ENCODE results near the gene AP5Z1. TPM values are rescaled to one million over a fixed set of nuclear protein-coding genes. Genes with fewer than 3 reads are reported as not detected.
A peak's percentile ranks its signal among the peaks of the same experiment; 100 is the strongest.

The AP5Z1 gene
- total RNA-seq, 4 donors from 2014 or later = 13.0 to 33.9 (median 26.8) TPM

- ATAC-seq = no peak
- Histone ChIP-seq H3K27me3 (no peaks in the 10 kb centered on the region), H3K4me1 (peaks cover 0 to 55% (median 6%) of the 10 kb centered on the region in 3 donors), H3K36me3 (peaks cover 0 to 14% of the 10 kb centered on the region in 2 donors), H3K27ac (no peak overlapping the region), H3K4me3 (no peak overlapping the region), H3K9me3 (no peaks in the 10 kb centered on the region)
- 72 to 95% methylated on average over 6 to 8 of the region's 23 CpGs for WGBS, 2 donors (ENCODE audit: low coverage in 1 of 2)
- TF ChIP-seq POLR2AphosphoS5 (IDR thresholded peaks at IDR 0.05) (no peak), EP300 (IDR thresholded peaks at IDR 0.05) (no peak), CTCF (IDR thresholded peaks at IDR 0.05) (no peak)
These were observed 40.7 kb upstream of the AP5Z1 start for GRCh38 chr7:4734587-4735345.

GRCh38 chr7:4737300-4737699, 38.1 kb upstream of the AP5Z1 start:
- ATAC-seq = no peak

GRCh38 chr7:4738711-4739527, 36.5 kb upstream of the AP5Z1 start:
- H3K27ac ChIP-seq = peak overlapping the region; percentile 16 to 68 (median 51)
- H3K36me3 ChIP-seq = peaks cover 0 to 29% of the 10 kb centered on the region in 2 donors
- peak overlapping the region; percentile 4 to 32 for H3K4me3 ChIP-seq
- peaks cover 0 to 45% (median 10%) of the 10 kb centered on the region in 3 donors for H3K4me1 ChIP-seq
- WGBS, 2 donors (ENCODE audit: low coverage in 1 of 2) = 18 to 36% methylated on average over 8 to 15 of the region's 23 CpGs
- TF ChIP-seq CTCF (IDR thresholded peaks at IDR 0.05) (peak in 1 of 4 experiments; percentile 11), EP300 (IDR thresholded peaks at IDR 0.05) (no peak), POLR2AphosphoS5 (IDR thresholded peaks at IDR 0.05) (peak; percentile 48), POLR2A (IDR thresholded peaks at IDR 0.05) (no peak)
- H3K9me3 ChIP-seq = no peaks in the 10 kb centered on the region
- no peaks in the 10 kb centered on the region for H3K27me3 ChIP-seq
- ATAC-seq = peak; percentile 68

More at GRCh38 chr7:4737300-4737699, 38.1 kb upstream of the AP5Z1 start:
- no peak for TF ChIP-seq POLR2A (IDR thresholded peaks at IDR 0.05)
- no peak for TF ChIP-seq EP300 (IDR thresholded peaks at IDR 0.05)
- no peak for TF ChIP-seq CTCF (IDR thresholded peaks at IDR 0.05)
- TF ChIP-seq POLR2AphosphoS5 (IDR thresholded peaks at IDR 0.05) = no peak
- Histone ChIP-seq H3K27me3 (no peaks in the 10 kb centered on the region), H3K27ac (no peak overlapping the region), H3K4me3 (no peak overlapping the region), H3K4me1 (peaks cover 0 to 37% (median 6%) of the 10 kb centered on the region in 3 donors), H3K9me3 (no peaks in the 10 kb centered on the region), H3K36me3 (peaks cover 0 to 32% of the 10 kb centered on the region in 2 donors)
- WGBS, 2 donors (ENCODE audit: low coverage in 1 of 2) = 80 to 81% methylated on average over 1 to 12 of the region's 15 CpGs

- peak; percentile 66 for ATAC-seq
- 19 to 40% methylated on average over 1 to 9 of the region's 16 CpGs for WGBS, 2 donors (ENCODE audit: low coverage in 1 of 2)
- TF ChIP-seq EP300 (IDR thresholded peaks at IDR 0.05) (no peak), CTCF (IDR thresholded peaks at IDR 0.05) (peak in 3 of 4 experiments; percentile 55 to 75 (median 61))
These were observed 35.9 kb upstream of the AP5Z1 start for GRCh38 chr7:4739528-4739992.

More at GRCh38 chr7:4739528-4739992, 35.9 kb upstream of the AP5Z1 start:
- Histone ChIP-seq H3K36me3 (peaks cover 0 to 27% of the 10 kb centered on the region in 2 donors), H3K27ac (peak overlapping the region; percentile 16 to 68 (median 51)), H3K4me1 (peaks cover 4 to 51% (median 17%) of the 10 kb centered on the region in 3 donors), H3K27me3 (no peaks in the 10 kb centered on the region), H3K9me3 (no peaks in the 10 kb centered on the region), H3K4me3 (peak overlapping the region; percentile 4 to 32)

Measured in gastroesophageal sphincter (tissue), 4 donors.